H1 (cell line): ENCODE data around the gene HORMAD2. TPM values are rescaled to one million over a fixed set of nuclear protein-coding genes. Genes with fewer than 3 reads are reported as not detected.

ENCODE experiments used
- CTCF ChIA-PET: fragments of 300-600 bp; sonication (Branson Sonifier 250); formaldehyde crosslinking; loops from one replicate; lab custom pipeline; 2021; ENCODE audit not compliant: partially characterized antibody; lab: Charles Lee
- POLR2A ChIA-PET: fragments of 300-600 bp; sonication (Branson Sonifier 250); formaldehyde crosslinking; loops from one replicate; lab custom pipeline; 2021; ENCODE audit warnings: inconsistent platforms; ENCODE audit not compliant: partially characterized antibody; lab: Charles Lee
- DNase-seq, 2 experiments: peaks; one replicate each; pipeline versions ENCODE4 v3.0.0 to v3.0.0-alpha.2; 2010 to 2022; ENCODE audit warnings: low spot score in 2 of 2, low read depth in 1 of 2, mixed read lengths in 1 of 2
- FAIRE-seq: peaks from 2 replicates; lab custom pipeline; 2011; peaks lifted over from hg19 to GRCh38; lab: Jason Lieb, UNC
- H2AFZ ChIP-seq: 2 replicates; pipeline ENCODE4 v1.8.1; 2012; ENCODE audit warnings: low read length, inconsistent platforms
- H2AK5ac ChIP-seq: 2 replicates; pipeline ENCODE4 v1.6.1; 2013; ENCODE audit warnings: low read depth, low read length
- H2BK120ac ChIP-seq: replicated peaks from 2 replicates; pipeline ENCODE3; 2013; ENCODE audit warnings: low read depth, low read length, inconsistent platforms
- H2BK12ac ChIP-seq: 2 replicates; pipeline ENCODE4 v1.6.1; 2013; ENCODE audit warnings: low read depth, low read length
- H2BK15ac ChIP-seq: 2 replicates; pipeline ENCODE4 v1.6.1; 2013; ENCODE audit warnings: low read length
- H2BK20ac ChIP-seq: 2 replicates; pipeline ENCODE4 v1.6.1; 2013; ENCODE audit warnings: low read length
- H2BK5ac ChIP-seq: 2 replicates; pipeline ENCODE4 v1.6.1; 2013; ENCODE audit warnings: low read depth, low read length
- H3K14ac ChIP-seq: 2 replicates; pipeline ENCODE4 v1.6.1; 2013; ENCODE audit warnings: inconsistent platforms; ENCODE audit not compliant: insufficient read length
- H3K18ac ChIP-seq: 2 replicates; pipeline ENCODE4 v1.6.1; 2013; ENCODE audit warnings: low read length; ENCODE audit errors: extremely low read depth
- H3K23ac ChIP-seq: 2 replicates; pipeline ENCODE4 v1.6.1; 2013; ENCODE audit warnings: inconsistent platforms; ENCODE audit not compliant: insufficient read length
- H3K23me2 ChIP-seq: 2 replicates; pipeline ENCODE4 v1.6.1; 2013; ENCODE audit warnings: low read depth, low read length
- H3K27ac ChIP-seq: 2 replicates; pipeline ENCODE4 v1.6.1; 2011; ENCODE audit warnings: low read depth, low read length, inconsistent platforms
- H3K27me3 ChIP-seq, 4 experiments: replicated peaks in 1 of 4; 1 replicate in 1 of 4; 2 replicates in 3 of 4; pipeline versions ENCODE4 v1.6.1 to v1.8.1; 2011 to 2013; ENCODE audit warnings: low read length in 3 of 4, mild to moderate bottlenecking in 3 of 4, inconsistent platforms in 2 of 4, mixed read lengths in 2 of 4, moderate library complexity in 1 of 4; ENCODE audit not compliant: control insufficient read depth in 3 of 4, insufficient read depth in 3 of 4; ENCODE audit errors: extremely low read depth in 1 of 4
- H3K36me3 ChIP-seq, 4 experiments: 2 replicates each; pipeline versions ENCODE4 v1.6.1 to v1.8.1; 2011 to 2013; ENCODE audit warnings: mild to moderate bottlenecking in 4 of 4, low read length in 3 of 4, moderate library complexity in 2 of 4, control low read depth in 1 of 4, inconsistent platforms in 1 of 4; ENCODE audit not compliant: insufficient read depth in 4 of 4, control insufficient read depth in 2 of 4
- H3K4ac ChIP-seq: replicated peaks from 2 replicates; pipeline ENCODE3; 2013; ENCODE audit warnings: low read length, low read depth, mixed read lengths, inconsistent platforms; ENCODE audit not compliant: insufficient read length
- H3K4me1 ChIP-seq, 4 experiments: replicated peaks in 1 of 4; 1 replicate in 1 of 4; 2 replicates in 3 of 4; pipeline versions ENCODE4 v1.6.1 to v1.8.1; 2011 to 2013; ENCODE audit warnings: low read length in 3 of 4, inconsistent platforms in 2 of 4, mixed read lengths in 1 of 4; ENCODE audit not compliant: insufficient read depth in 4 of 4, control insufficient read depth in 3 of 4
- H3K4me2 ChIP-seq, 2 experiments: 2 replicates each; pipeline versions ENCODE4 v1.6.1 to v1.8.1; 2011 to 2013; ENCODE audit warnings: low read depth in 2 of 2, low read length in 2 of 2, control low read depth in 1 of 2, inconsistent platforms in 1 of 2, mild to moderate bottlenecking in 1 of 2; ENCODE audit not compliant: insufficient read depth in 1 of 2
- H3K4me3 ChIP-seq, 4 experiments: fragments of 200-600, 300-600 bp in 1 of 4; sonication (generic), shearing (Covaris generic), sonication (Bioruptor Twin) in 1 of 4; 2 replicates each; pipeline versions ENCODE4 v1.5.1 to v1.8.1; 2011 to 2016; ENCODE audit warnings: low read length in 4 of 4, low read depth in 3 of 4, control low read depth in 2 of 4, inconsistent platforms in 2 of 4, mild to moderate bottlenecking in 2 of 4, mixed read lengths in 1 of 4, moderate library complexity in 1 of 4; ENCODE audit not compliant: insufficient read depth in 2 of 4; ENCODE audit errors: extremely low read depth in 1 of 4
- H3K56ac ChIP-seq: replicated peaks from 2 replicates; pipeline ENCODE3; 2013; ENCODE audit warnings: low read depth, mild to moderate bottlenecking, mixed read lengths, low read length, inconsistent platforms; ENCODE audit not compliant: insufficient read length
- H3K79me1 ChIP-seq: 2 replicates; pipeline ENCODE4 v1.6.1; 2013; ENCODE audit warnings: low read depth, low read length, control low read depth
- H3K79me2 ChIP-seq, 2 experiments: 2 replicates each; pipeline versions ENCODE4 v1.6.1 to v1.8.1; 2012 to 2013; ENCODE audit warnings: low read length in 2 of 2, mild to moderate bottlenecking in 2 of 2, inconsistent platforms in 1 of 2; ENCODE audit not compliant: insufficient read depth in 2 of 2, control insufficient read depth in 1 of 2
- H3K9ac ChIP-seq, 4 experiments: replicated peaks in 1 of 4; 1 replicate in 1 of 4; 2 replicates in 3 of 4; pipeline versions ENCODE4 v1.6.1 to v1.8.1; 2011 to 2013; ENCODE audit warnings: low read depth in 3 of 4, low read length in 3 of 4, control low read depth in 2 of 4, mild to moderate bottlenecking in 2 of 4, moderate library complexity in 2 of 4, inconsistent platforms in 1 of 4; ENCODE audit errors: extremely low read depth in 1 of 4
- H3K9me3 ChIP-seq, 2 experiments: 2 replicates each; pipeline versions ENCODE4 v1.6.1 to v1.8.1; 2012 to 2013; ENCODE audit warnings: mild to moderate bottlenecking in 2 of 2, moderate library complexity in 2 of 2, control low read depth in 1 of 2, inconsistent platforms in 1 of 2, low read depth in 1 of 2, low read length in 1 of 2, mixed read lengths in 1 of 2; ENCODE audit not compliant: insufficient read depth in 2 of 2
- H4K20me1 ChIP-seq, 2 experiments: replicated peaks in 1 of 2; 2 replicates each; pipeline versions ENCODE3 to v1.8.1; 2011 to 2013; ENCODE audit warnings: inconsistent platforms in 2 of 2, low read length in 2 of 2, mild to moderate bottlenecking in 1 of 2; ENCODE audit not compliant: insufficient read depth in 2 of 2, control insufficient read depth in 1 of 2
- H4K5ac ChIP-seq: 2 replicates; pipeline ENCODE4 v1.6.1; 2013; ENCODE audit warnings: low read length, low read depth, mixed read lengths, inconsistent platforms; ENCODE audit not compliant: insufficient read length
- H4K8ac ChIP-seq: 2 replicates; pipeline ENCODE4 v1.8.0; 2013; ENCODE audit warnings: mild to moderate bottlenecking, moderate library complexity, low read length, inconsistent platforms; ENCODE audit not compliant: insufficient read depth; ENCODE audit errors: extremely low read depth
- H4K91ac ChIP-seq: replicated peaks from 2 replicates; pipeline ENCODE3; 2013; ENCODE audit warnings: low read length, mixed read lengths, inconsistent platforms; ENCODE audit not compliant: insufficient read length
- ASH2L ChIP-seq: fragments of 200-600, 300-600 bp; sonication (generic); IDR thresholded peaks from one replicate; pipeline ENCODE4 v1.7.1; 2017; ENCODE audit warnings: low read length
- ATF2 ChIP-seq: IDR thresholded peaks from 2 replicates; pipeline ENCODE4 v1.6.1; 2012; ENCODE audit warnings: low read length, inconsistent platforms
- CBX8 ChIP-seq: fragments of 300-800, 300-1000 bp; sonication (generic); IDR thresholded peaks from 2 replicates; pipeline ENCODE4 v1.7.1; 2016; ENCODE audit warnings: low read depth, low read length, borderline replicate concordance
- CHD1 ChIP-seq: IDR thresholded peaks from 2 replicates; pipeline ENCODE4 v1.6.1; 2012; ENCODE audit warnings: low read depth, low read length, improper control_type of control experiment
- KDM1A ChIP-seq: fragments of 200-600, 300-600 bp; sonication (generic); IDR thresholded peaks from 2 replicates; pipeline ENCODE4 v1.7.1; 2016; ENCODE audit warnings: mild to moderate bottlenecking, low read length, borderline replicate concordance
- KDM4A ChIP-seq: IDR thresholded peaks from one replicate; pipeline ENCODE4 v1.7.1; 2012; ENCODE audit warnings: low read depth, mild to moderate bottlenecking, moderate library complexity, low read length, inconsistent platforms; ENCODE audit not compliant: severe bottlenecking
- NANOG ChIP-seq: IDR thresholded peaks from 2 replicates; pipeline ENCODE4 v1.6.1; 2011; ENCODE audit warnings: low read length, low read depth, mild to moderate bottlenecking, inconsistent platforms; ENCODE audit not compliant: insufficient read depth, poor library complexity, severe bottlenecking
- PHF8 ChIP-seq: fragments of 200-600 bp; sonication (generic); conservative IDR thresholded peaks from 2 replicates; pipeline ENCODE4 v1.7.1; 2012; ENCODE audit warnings: low read depth, mild to moderate bottlenecking, inconsistent platforms, low read length, moderate library complexity
- POLR2AphosphoS5 ChIP-seq: IDR thresholded peaks from 2 replicates; pipeline ENCODE4 v1.6.1; 2011; ENCODE audit warnings: low read depth, low read length
- SIRT6 ChIP-seq: IDR thresholded peaks from one replicate; pipeline ENCODE4 v1.7.1; 2012; ENCODE audit warnings: low read length, inconsistent platforms
- TEAD4 ChIP-seq: IDR thresholded peaks from 2 replicates; pipeline ENCODE4 v1.6.1; 2012; ENCODE audit warnings: low read depth, low read length, inconsistent platforms, mixed read lengths
- USF2 ChIP-seq: IDR thresholded peaks from 2 replicates; pipeline ENCODE4 v1.6.1; 2011; ENCODE audit warnings: low read length, improper control_type of control experiment
- WGBS, 2 experiments: shearing (Covaris generic) in 1 of 2; methylation state at CpG; one replicate each; pipeline versions ENCODE4 v1.1.6 to v1.1.7; 2013 to 2015; ENCODE audit warnings: low lambda C conversion rate in 2 of 2, mixed read lengths in 2 of 2, inconsistent platforms in 1 of 2, low coverage in 1 of 2, missing lambda C conversion rate in 1 of 2; ENCODE audit not compliant: insufficient replicate concordance in 2 of 2, insufficient coverage in 1 of 2, insufficient read length in 1 of 2; ENCODE audit errors: extremely low coverage in 1 of 2, missing lambda C conversion rate in 1 of 2; 5-methylcytosine and 5-hydroxymethylcytosine counted together
- polyA plus RNA-seq, 7 experiments: library from polyadenylated mRNA; depleted of rRNA in 3 of 7; stranded (reverse) in 5 of 7; unstranded in 2 of 7; fragments of >200 nt in 5 of 7; fragments of 200-250 nt in 2 of 7; gene quantifications; 1 replicate in 5 of 7; 2 replicates in 1 of 7; 4 replicates in 1 of 7; pipeline versions ENCODE4 v1.2.1 to v1.2.3, GENCODE V29; 2011 to 2013; ENCODE audit warnings: missing spikeins in 2 of 7, mixed read lengths in 2 of 7
- total RNA-seq: library from RNA; stranded (reverse); fragmentation: NEBNext Ultra II Directional; extraction: Animal tissue kit (Norgen Biotek cat#: 25700); gene quantifications from 2 replicates; pipeline ENCODE4 v1.2.1, GENCODE V29; 2021

HORMAD2 gene
- total and polyA plus RNA-seq, 2 of the 8 experiments (the other 6 are each of a cell fraction or from before 2014, with no cell fraction given), result 0.03 TPM; not detected in 1

GRCh38 chr22:30182350-30182745 lies 102.1 kb downstream of the HORMAD2 start:
- no peak overlapping the region for H3K27ac ChIP-seq
- WGBS, 2 experiments, result 92% methylated on average over 4 of the region's 4 CpGs; no CpG with 5 or more reads in 1 of the 2 experiments

More at GRCh38 chr22:30182350-30182745, 102.1 kb downstream of the HORMAD2 start:
- CTCF ChIA-PET, result interaction anchor here (0.6 to 1.4 kb wide), 3 partner anchors 69 to 1269 kb away, joined by 3 to 4 read pairs (median 3); no protein-coding TSS in a partner anchor
- Histone ChIP-seq H3K36me3 (no peaks in the 10 kb centered on the region), H3K9ac (no peak overlapping the region), H3K79me2 (no peaks in the 10 kb centered on the region), H2BK120ac (no peak overlapping the region), H2AK5ac (no peak overlapping the region), H4K91ac (no peak overlapping the region), H3K4ac (no peak overlapping the region), H2BK15ac (no peak overlapping the region), H3K23me2 (no peaks in the 10 kb centered on the region), H3K14ac (no peak overlapping the region), H3K9me3 (no peaks in the 10 kb centered on the region), H2BK12ac (no peak overlapping the region), H3K4me1 (no peaks in the 10 kb centered on the region; a peak in 1 of 7 replicates), H4K5ac (no peak overlapping the region), H2BK20ac (no peak overlapping the region), H3K4me3 (no peak overlapping the region), H3K79me1 (no peaks in the 10 kb centered on the region), H3K23ac (no peak overlapping the region), H4K8ac (no peak overlapping the region), H4K20me1 (no peaks in the 10 kb centered on the region), H2AFZ (no peak overlapping the region), H3K56ac (no peak overlapping the region), H3K27me3 (no peaks in the 10 kb centered on the region; a peak in 1 of 7 replicates), H2BK5ac (no peak overlapping the region), H3K4me2 (no peak overlapping the region), H3K18ac (no peak overlapping the region)
- POLR2A ChIA-PET, result interaction anchor here (0.8 to 3.1 kb wide), 2 partner anchors 9 to 14 kb away, joined by 3 to 12 read pairs; no protein-coding TSS in a partner anchor
- FAIRE-seq, result no peak
- DNase-seq, result no peak
- TF ChIP-seq CHD1, result no peak
- no peak for TF ChIP-seq CBX8
- no peak for TF ChIP-seq USF2
- no peak for TF ChIP-seq NANOG
- TF ChIP-seq KDM1A, result no peak
- no peak for TF ChIP-seq ASH2L
- no peak for TF ChIP-seq POLR2AphosphoS5
- no peak for TF ChIP-seq TEAD4
- no peak for TF ChIP-seq SIRT6
- TF ChIP-seq PHF8, result no peak
- TF ChIP-seq KDM4A, result no peak
- no peak for TF ChIP-seq ATF2
